ENCODE measurements around the gene CTIF.

DNA sequence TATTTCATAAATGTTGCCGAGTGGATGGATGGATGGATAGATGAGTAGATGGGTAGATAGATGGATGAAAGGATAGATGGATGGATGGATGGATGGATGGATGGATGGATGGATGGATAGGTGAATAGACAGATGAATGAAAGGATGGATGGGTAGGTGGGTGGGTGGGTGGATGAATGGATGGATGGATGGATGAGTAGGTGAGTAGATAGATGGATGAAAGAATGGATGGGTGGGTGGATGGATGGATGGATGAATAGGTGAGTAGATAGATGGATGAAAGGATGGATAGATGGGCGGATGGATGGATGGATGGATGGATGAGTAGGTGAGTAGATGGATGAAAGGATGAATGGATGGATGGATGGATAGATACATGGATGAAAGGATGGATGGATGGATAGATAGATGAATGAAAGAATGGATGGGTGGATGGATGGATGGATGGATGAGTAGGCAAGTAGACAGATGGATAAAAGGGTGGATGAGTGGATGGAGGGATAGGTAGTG, 307.6 kb downstream of the CTIF start:
- TF ChIP-seq RAD21 (IDR thresholded peaks at IDR 0.05; ENCODE audit: low read depth) = no peak
- TF ChIP-seq MAX (IDR thresholded peaks at IDR 0.05) = no peak
- TF ChIP-seq CEBPB (IDR thresholded peaks at IDR 0.05) = no peak
- no peak for TF ChIP-seq TCF12 (IDR thresholded peaks at IDR 0.05; ENCODE audit: low read depth)
- TF ChIP-seq, protein P1, sequence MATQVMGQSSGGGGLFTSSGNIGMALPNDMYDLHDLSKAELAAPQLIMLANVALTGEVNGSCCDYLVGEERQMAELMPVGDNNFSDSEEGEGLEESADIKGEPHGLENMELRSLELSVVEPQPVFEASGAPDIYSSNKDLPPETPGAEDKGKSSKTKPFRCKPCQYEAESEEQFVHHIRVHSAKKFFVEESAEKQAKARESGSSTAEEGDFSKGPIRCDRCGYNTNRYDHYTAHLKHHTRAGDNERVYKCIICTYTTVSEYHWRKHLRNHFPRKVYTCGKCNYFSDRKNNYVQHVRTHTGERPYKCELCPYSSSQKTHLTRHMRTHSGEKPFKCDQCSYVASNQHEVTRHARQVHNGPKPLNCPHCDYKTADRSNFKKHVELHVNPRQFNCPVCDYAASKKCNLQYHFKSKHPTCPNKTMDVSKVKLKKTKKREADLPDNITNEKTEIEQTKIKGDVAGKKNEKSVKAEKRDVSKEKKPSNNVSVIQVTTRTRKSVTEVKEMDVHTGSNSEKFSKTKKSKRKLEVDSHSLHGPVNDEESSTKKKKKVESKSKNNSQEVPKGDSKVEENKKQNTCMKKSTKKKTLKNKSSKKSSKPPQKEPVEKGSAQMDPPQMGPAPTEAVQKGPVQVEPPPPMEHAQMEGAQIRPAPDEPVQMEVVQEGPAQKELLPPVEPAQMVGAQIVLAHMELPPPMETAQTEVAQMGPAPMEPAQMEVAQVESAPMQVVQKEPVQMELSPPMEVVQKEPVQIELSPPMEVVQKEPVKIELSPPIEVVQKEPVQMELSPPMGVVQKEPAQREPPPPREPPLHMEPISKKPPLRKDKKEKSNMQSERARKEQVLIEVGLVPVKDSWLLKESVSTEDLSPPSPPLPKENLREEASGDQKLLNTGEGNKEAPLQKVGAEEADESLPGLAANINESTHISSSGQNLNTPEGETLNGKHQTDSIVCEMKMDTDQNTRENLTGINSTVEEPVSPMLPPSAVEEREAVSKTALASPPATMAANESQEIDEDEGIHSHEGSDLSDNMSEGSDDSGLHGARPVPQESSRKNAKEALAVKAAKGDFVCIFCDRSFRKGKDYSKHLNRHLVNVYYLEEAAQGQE (IDR thresholded peaks at IDR 0.05; ENCODE audit: low read depth) = no peak
- TF ChIP-seq TAF1 (IDR thresholded peaks at IDR 0.05; ENCODE audit: low read depth) = no peak
- no peak for TF ChIP-seq ZBTB7A (IDR thresholded peaks at IDR 0.05; ENCODE audit: low read depth)
- TF ChIP-seq EP300 (IDR thresholded peaks at IDR 0.05; ENCODE audit: borderline replicate concordance) = no peak
- no peak for TF ChIP-seq CREB1 (IDR thresholded peaks at IDR 0.05; ENCODE audit: low read depth)
- no peak for TF ChIP-seq TEAD4 (IDR thresholded peaks at IDR 0.05)
